Epidermal melanocyte (primary cell): ENCODE data around the gene CEP112.

Experiments
- DNase-seq: peaks from one replicate; pipeline ENCODE4 v3.0.0; 2011; ENCODE audit warnings: low spot score; ENCODE audit not compliant: insufficient read length

CEP112 gene

GRCh38 chr17:65936013-65936412 is 255.9 kb downstream of the CEP112 start:
- no peak for DNase-seq

GRCh38 chr17:65933290-65933689 is 258.6 kb downstream of the CEP112 start:
- DNase-seq, result no peak

GRCh38 chr17:65931246-65932149 is 260.4 kb downstream of the CEP112 start:
- DNase-seq, result no peak

GRCh38 chr17:65930140-65930730 is 261.7 kb downstream of the CEP112 start:
- DNase-seq, result peak; percentile 51

GRCh38 chr17:65926599-65926998 is 265.3 kb downstream of the CEP112 start:
- no peak for DNase-seq

GRCh38 chr17:65925606-65926307 is 266.2 kb downstream of the CEP112 start:
- no peak for DNase-seq

DNA sequence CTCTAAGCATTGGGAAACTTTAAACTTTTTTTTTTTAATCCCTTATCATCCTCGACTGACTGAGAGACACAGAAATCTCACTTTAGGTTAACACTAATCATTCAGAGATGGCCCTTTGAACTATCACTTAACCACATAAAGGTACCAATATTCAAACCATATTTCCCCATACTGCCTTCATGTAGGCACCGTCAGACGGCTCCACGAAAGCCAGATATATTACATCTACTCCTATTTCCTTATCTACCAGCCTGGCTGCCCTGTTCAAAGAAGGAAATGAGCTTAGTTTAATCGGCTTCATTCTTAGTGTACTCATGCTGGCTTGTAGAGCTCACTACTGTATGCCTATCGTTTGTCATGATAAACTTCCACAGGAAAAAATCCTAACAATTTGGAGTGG is 270.9 kb downstream of the CEP112 start:
- no peak for DNase-seq

DNA sequence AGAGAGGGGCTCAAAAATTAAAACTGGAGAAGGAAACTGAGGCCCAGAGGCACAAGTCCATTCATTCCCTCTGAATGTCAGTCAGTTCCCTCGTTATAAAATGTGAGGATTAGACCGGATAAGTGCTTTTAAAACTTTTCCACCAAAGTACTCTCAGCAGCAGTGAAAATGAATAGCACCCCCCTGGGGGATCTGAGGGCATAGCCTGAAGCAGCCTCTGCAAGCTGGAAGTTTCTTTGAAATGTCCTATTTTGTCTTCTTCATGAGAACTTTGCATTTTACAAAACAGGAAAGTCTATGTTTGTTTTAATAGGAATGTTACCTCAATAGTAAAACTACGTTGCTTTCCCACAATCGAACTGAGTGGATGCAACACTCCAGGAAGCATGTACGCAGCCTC is 273.0 kb downstream of the CEP112 start:
- no peak for DNase-seq

DNA sequence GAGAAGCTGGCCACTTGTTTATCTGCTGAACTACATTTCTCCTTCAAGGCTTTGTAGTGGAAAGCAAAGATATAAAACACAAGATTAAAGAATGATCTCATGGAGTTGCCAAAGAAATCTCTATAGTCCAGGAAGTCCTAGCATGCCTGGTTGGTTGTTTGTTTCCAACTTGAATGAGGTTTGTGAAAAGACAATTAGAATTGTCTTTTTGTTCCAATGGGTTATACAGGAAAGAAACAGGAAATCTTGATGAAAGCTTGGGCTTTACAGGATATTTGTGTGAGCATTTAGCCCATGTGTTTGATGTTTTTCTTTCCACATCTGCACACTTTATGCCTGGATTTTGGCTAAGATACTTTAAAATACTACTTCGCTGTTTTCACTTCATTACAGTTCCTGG is 273.4 kb downstream of the CEP112 start:
- DNase-seq, result no peak

DNA sequence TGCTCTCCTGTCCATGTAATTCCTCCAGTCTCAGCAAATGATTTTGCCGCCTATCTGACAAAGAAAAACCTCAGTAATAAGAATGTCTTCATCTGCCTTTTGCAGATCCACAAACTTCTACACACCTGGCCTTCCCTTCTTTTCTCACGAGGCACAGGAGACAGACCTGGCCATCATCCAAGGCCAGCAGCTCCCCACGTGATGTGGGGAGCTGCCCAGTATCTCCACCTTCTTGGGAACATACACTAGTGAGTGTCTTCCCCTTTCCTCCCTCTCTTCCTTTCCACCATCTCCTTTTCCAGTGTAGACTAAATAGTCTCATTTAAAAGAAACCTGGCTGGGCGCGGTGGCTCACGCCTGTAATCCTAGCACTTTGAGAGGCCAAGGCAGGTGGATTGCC is 274.4 kb downstream of the CEP112 start:
- DNase-seq, result no peak

DNA sequence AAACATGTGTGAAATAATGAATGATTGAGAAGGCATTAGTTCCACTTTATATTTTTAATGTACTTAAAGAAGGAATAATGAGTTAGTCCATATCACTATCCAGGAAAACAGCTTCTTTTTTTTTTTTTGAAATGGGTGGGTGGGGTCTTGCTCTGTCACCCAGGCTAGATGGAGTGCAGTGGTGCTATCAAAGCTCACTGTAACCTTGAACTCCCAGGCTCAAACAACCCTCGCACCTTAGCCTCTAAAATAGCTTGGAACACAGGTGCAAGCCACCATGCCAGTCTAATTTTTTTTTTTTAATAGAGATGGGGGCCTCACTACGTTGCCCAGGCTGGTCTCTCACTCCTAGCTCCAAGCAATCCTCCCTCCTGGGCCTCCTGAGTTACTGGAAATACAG is 275.5 kb downstream of the CEP112 start:
- no peak for DNase-seq

DNA sequence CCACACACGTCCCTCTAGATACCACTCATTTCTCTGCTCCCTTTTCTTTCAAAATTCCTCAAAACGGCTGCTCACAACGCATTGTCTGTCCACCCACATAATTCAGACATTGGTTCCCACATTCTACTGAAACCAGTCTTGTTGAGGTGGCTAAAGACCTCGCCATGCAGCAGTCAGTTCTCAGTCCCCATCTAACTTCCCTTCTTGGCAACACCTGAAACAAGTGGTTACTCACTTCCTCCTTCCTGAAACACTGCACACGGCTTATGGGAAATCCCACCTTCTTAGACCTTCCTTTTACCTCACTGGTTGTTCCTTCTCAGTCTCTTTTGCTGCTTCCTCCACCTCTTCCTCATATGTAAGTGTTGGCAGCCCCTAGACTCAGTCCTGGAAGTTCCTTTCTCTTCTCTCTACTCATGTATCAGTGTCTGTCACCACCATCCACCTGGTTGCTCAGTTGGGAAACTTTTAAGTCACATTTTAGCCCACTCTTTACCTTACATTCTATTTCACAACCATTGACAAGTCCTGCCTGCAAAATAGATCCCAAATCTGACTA is 277.1 kb downstream of the CEP112 start:
- no peak for DNase-seq

GRCh38 chr17:65913326-65913850 is 278.5 kb downstream of the CEP112 start:
- no peak for DNase-seq

GRCh38 chr17:65910836-65911235 is 281.1 kb downstream of the CEP112 start:
- DNase-seq, result no peak

DNA sequence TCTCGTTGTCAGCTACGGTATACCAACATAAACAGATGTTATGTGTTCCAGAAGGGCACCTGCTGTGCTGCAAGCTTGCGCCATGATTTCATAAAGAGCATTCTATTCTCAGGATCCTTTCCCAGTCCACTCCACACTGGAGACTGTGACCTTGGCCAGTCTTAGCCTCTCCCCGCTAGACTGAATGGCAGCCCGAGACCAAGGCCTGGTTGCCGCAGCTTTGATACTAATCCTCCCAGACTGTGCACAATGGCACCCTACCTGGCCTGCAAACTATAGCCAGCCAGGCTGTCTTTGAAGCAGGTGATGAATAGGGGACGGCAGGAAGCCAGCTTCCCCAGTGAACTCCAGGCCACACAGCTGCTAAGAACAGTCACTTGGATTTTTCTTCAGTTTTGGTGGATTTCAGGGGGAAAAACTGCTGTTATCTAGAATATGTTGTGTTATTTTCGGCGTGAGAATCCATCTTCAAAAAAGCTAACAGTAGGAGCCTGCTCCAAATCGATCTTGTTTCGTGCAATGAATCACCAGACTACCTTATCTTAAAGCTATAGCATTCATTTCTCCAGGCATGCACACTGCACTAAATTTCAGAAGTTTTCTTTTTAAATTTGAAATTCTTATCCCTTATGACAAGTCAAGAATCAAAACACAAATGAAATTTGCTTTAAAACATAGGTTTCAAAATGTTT is 289.0 kb downstream of the CEP112 start:
- no peak for DNase-seq

DNA sequence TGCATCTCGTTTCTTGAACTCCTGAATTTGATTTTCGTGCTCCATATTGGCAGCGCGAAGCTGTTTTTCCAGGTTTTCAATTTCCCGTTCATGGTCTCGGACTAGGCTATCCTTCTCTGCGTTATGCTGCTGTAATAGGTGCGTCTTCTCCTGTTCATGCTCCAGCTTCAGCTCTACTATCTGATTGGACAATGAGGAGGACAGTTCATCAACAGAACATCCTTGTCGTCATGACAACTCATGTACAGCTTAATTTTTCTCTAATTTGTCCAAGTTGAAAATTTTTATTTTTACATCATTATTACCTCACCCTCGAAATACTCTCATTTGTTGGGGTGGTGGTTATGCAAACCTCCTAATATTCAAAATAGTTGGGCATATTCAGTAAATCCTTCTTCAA is 289.8 kb downstream of the CEP112 start:
- no peak for DNase-seq

- DNase-seq, result no peak
Observed at GRCh38 chr17:65901394-65901793, 290.5 kb downstream of the CEP112 start.

DNA sequence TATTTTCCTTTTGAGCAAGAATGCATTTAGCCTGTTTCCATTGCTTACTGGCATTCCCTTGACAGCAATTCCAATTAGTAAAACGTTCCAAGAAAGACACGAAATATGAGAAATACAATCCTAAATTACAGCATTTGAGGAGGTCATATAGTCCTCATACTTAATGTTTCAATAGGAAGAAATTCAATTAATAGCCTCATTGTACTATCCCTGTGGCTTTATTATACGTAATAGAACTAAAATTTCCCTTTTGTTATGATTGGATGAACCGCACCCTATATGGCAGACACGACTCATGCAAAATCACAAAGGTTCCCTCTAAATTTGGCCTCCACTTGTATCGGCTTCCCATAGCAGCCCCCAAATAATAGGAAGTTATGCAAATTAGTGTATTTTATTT is 291.7 kb downstream of the CEP112 start:
- DNase-seq, result no peak

- DNase-seq, result no peak
Observed at GRCh38 chr17:65898651-65899050, 293.3 kb downstream of the CEP112 start.

DNA sequence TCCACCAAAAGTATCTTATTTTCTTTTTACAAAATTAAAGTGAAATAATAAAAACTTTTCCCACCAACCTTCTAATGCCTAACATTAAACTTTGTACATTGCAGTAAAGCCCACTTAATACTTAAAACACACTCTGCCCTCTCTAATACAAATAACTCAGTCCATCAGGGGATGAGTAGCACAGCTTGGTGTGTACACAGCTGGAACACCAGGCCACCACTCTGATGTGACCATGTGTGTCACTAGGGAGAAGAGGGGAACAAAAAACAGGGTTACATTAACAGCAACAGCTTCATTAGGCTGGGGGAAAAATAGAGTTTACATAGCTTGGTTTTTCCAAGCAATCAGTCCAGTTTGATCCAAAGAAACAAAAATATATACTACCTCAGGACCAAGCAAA is 295.0 kb downstream of the CEP112 start:
- no peak for DNase-seq

DNA sequence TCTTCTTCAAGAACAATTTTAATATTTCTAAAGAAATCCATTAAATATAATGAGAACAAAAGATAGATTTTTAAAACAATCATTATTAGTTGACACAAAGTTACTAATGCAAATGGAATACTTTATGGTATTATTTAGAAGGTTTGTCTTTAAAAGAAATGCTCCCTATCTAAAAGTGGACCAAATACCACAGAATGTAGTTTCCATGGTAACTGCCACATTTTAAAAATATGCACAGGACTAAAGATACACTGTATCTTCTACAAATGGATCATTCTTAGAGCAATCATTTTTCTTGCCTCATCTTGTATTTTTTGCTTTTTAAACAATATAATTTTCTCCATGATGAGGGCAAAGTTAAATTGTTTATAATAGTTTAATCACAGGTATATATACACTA is 296.0 kb downstream of the CEP112 start:
- no peak for DNase-seq
